HEK293 (cell line): ENCODE results near the gene HSF5.

Source experiments
- CTCF ChIA-PET: fragments of 350-600 bp; formaldehyde crosslinking; extraction: SDS; loops from one replicate; lab custom pipeline; 2021; ENCODE audit warnings: antibody characterized with exemption; lab: Yijun Ruan, JAX
- POLR2A ChIA-PET: fragments of 300-600 bp; formaldehyde crosslinking; extraction: SDS; loops from one replicate; lab custom pipeline; 2020; ENCODE audit warnings: antibody characterized with exemption, inconsistent platforms; lab: Yijun Ruan, JAX
- H3K27ac ChIP-seq: fragments of 200-500 bp; sonication (Bioruptor generic); 2 replicates; pipeline ENCODE4 v1.5.1; 2014; ENCODE audit warnings: low read depth, low read length, control low read depth, inconsistent platforms; ENCODE audit errors: extremely low read depth
- H3K36me3 ChIP-seq, 2 experiments: fragments of 200-500 bp in 1 of 2; sonication (Bioruptor generic) in 1 of 2; 1 replicate in 1 of 2; 2 replicates in 1 of 2; pipeline ENCODE4 v1.5.1; 2014 to 2017; ENCODE audit warnings: inconsistent platforms in 2 of 2, low read length in 2 of 2; ENCODE audit not compliant: control insufficient read depth in 2 of 2, insufficient read depth in 1 of 2
- H3K4me1 ChIP-seq: fragments of 200-500 bp; sonication (Bioruptor generic); 2 replicates; pipeline ENCODE4 v1.5.1; 2014; ENCODE audit warnings: mild to moderate bottlenecking, low read length, inconsistent platforms; ENCODE audit not compliant: control insufficient read depth, insufficient read depth
- H3K4me3 ChIP-seq: 2 replicates; pipeline ENCODE4 v1.5.1; 2011; ENCODE audit warnings: low read depth, mild to moderate bottlenecking, control low read depth, low read length, moderate library complexity
- H3K9me3 ChIP-seq: fragments of 200-500 bp; sonication (Bioruptor generic); 2 replicates; pipeline ENCODE4 v1.5.1; 2014; ENCODE audit warnings: low read depth, low read length, inconsistent platforms; ENCODE audit not compliant: control insufficient read depth, insufficient read depth
- GLI4 ChIP-seq: fragments of 450-650 bp; formaldehyde crosslinking; IDR thresholded peaks from 2 replicates; pipeline ENCODE4 v1.5.1; 2016; ENCODE audit warnings: missing biosample characterization, missing genetic modification characterization
- HOXA7 ChIP-seq: sonication (generic); formaldehyde crosslinking; IDR thresholded peaks from 2 replicates; pipeline ENCODE4 v1.8.1; 2022; ENCODE audit warnings: missing genetic modification reagents, borderline replicate concordance
- SP2 ChIP-seq: fragments of 450-650 bp; formaldehyde crosslinking; IDR thresholded peaks from 2 replicates; pipeline ENCODE4 v1.5.1; 2016; ENCODE audit warnings: missing biosample characterization, missing genetic modification characterization
- SP3 ChIP-seq: fragments of 450-650 bp; formaldehyde crosslinking; IDR thresholded peaks from 2 replicates; pipeline ENCODE4 v1.5.1; 2016; ENCODE audit warnings: missing biosample characterization, missing genetic modification characterization
- ZBTB17 ChIP-seq: fragments of 450-650 bp; formaldehyde crosslinking; IDR thresholded peaks from 2 replicates; pipeline ENCODE4 v1.5.1; 2016; ENCODE audit warnings: missing biosample characterization, missing genetic modification characterization
- ZBTB20 ChIP-seq: fragments of 450-650 bp; formaldehyde crosslinking; IDR thresholded peaks from 2 replicates; pipeline ENCODE4 v1.5.1; 2016; ENCODE audit warnings: missing biosample characterization, missing genetic modification characterization
- ZFP37 ChIP-seq: fragments of 450-650 bp; formaldehyde crosslinking; IDR thresholded peaks from 2 replicates; pipeline ENCODE4 v1.5.1; 2016; ENCODE audit warnings: missing biosample characterization, missing genetic modification characterization
- ZIC2 ChIP-seq: fragments of 450-650 bp; formaldehyde crosslinking; IDR thresholded peaks from 2 replicates; pipeline ENCODE4 v1.5.1; 2016; ENCODE audit warnings: missing biosample characterization, missing genetic modification characterization
- ZNF155 ChIP-seq: fragments of 450-650 bp; formaldehyde crosslinking; IDR thresholded peaks from 2 replicates; pipeline ENCODE4 v1.5.1; 2016; ENCODE audit warnings: missing biosample characterization, missing genetic modification characterization
- ZNF211 ChIP-seq: fragments of 450-650 bp; formaldehyde crosslinking; IDR thresholded peaks from 2 replicates; pipeline ENCODE4 v1.5.1; 2016; ENCODE audit warnings: low read depth, missing biosample characterization, missing genetic modification characterization
- ZNF214 ChIP-seq: fragments of 450-650 bp; formaldehyde crosslinking; IDR thresholded peaks from 2 replicates; pipeline ENCODE4 v1.5.1; 2017; ENCODE audit warnings: missing biosample characterization, mild to moderate bottlenecking, missing genetic modification characterization, borderline replicate concordance
- ZNF239 ChIP-seq: fragments of 450-650 bp; formaldehyde crosslinking; IDR thresholded peaks from 2 replicates; pipeline ENCODE4 v1.5.1; 2016; ENCODE audit warnings: missing biosample characterization, missing genetic modification characterization
- ZNF335 ChIP-seq: fragments of 450-650 bp; formaldehyde crosslinking; conservative IDR thresholded peaks from 2 replicates; pipeline ENCODE4 v1.5.1; 2016; ENCODE audit warnings: missing biosample characterization, missing genetic modification characterization
- ZNF391 ChIP-seq: fragments of 450-650 bp; formaldehyde crosslinking; IDR thresholded peaks from 2 replicates; pipeline ENCODE4 v1.5.1; 2016; ENCODE audit warnings: low read depth, missing biosample characterization, missing genetic modification characterization, borderline replicate concordance
- ZNF521 ChIP-seq: fragments of 450-650 bp; formaldehyde crosslinking; IDR thresholded peaks from 2 replicates; pipeline ENCODE4 v1.5.1; 2017; ENCODE audit warnings: missing biosample characterization, mild to moderate bottlenecking, missing genetic modification characterization
- ZNF623 ChIP-seq: fragments of 450-650 bp; formaldehyde crosslinking; IDR thresholded peaks from 2 replicates; pipeline ENCODE4 v1.5.1; 2016; ENCODE audit warnings: missing biosample characterization, missing genetic modification characterization
- ZNF654 ChIP-seq: fragments of 450-650 bp; formaldehyde crosslinking; IDR thresholded peaks from 2 replicates; pipeline ENCODE4 v1.5.1; 2016; ENCODE audit warnings: low read depth, missing biosample characterization, missing genetic modification characterization
- ZSCAN30 ChIP-seq: fragments of 450-650 bp; IDR thresholded peaks from 2 replicates; pipeline ENCODE4 v1.5.1; 2018; ENCODE audit warnings: missing biosample characterization, mild to moderate bottlenecking, missing genetic modification characterization, moderate library complexity
- TF ChIP-seq, protein P1 (sequence below): fragments of 450-650 bp; formaldehyde crosslinking; IDR thresholded peaks from 2 replicates; pipeline ENCODE4 v1.5.1; 2016; ENCODE audit warnings: missing biosample characterization, missing genetic modification characterization, borderline replicate concordance
- TF ChIP-seq, protein P2 (sequence below): fragments of 450-650 bp; formaldehyde crosslinking; IDR thresholded peaks from 2 replicates; pipeline ENCODE4 v1.5.1; 2016; ENCODE audit warnings: missing biosample characterization, missing genetic modification characterization
- TF ChIP-seq, protein P3 (sequence below): fragments of 450-650 bp; formaldehyde crosslinking; IDR thresholded peaks from 2 replicates; pipeline ENCODE4 v1.5.1; 2016; ENCODE audit warnings: missing biosample characterization, missing genetic modification characterization
- TF ChIP-seq, protein P4 (sequence below): fragments of 450-650 bp; IDR thresholded peaks from 2 replicates; pipeline ENCODE4 v1.5.1; 2018; ENCODE audit warnings: missing biosample characterization, missing genetic modification characterization
- TF ChIP-seq, protein P5 (sequence below): fragments of 450-650 bp; formaldehyde crosslinking; IDR thresholded peaks from 2 replicates; pipeline ENCODE4 v1.5.1; 2016; ENCODE audit warnings: missing biosample characterization, missing genetic modification characterization

Gene HSF5

DNA sequence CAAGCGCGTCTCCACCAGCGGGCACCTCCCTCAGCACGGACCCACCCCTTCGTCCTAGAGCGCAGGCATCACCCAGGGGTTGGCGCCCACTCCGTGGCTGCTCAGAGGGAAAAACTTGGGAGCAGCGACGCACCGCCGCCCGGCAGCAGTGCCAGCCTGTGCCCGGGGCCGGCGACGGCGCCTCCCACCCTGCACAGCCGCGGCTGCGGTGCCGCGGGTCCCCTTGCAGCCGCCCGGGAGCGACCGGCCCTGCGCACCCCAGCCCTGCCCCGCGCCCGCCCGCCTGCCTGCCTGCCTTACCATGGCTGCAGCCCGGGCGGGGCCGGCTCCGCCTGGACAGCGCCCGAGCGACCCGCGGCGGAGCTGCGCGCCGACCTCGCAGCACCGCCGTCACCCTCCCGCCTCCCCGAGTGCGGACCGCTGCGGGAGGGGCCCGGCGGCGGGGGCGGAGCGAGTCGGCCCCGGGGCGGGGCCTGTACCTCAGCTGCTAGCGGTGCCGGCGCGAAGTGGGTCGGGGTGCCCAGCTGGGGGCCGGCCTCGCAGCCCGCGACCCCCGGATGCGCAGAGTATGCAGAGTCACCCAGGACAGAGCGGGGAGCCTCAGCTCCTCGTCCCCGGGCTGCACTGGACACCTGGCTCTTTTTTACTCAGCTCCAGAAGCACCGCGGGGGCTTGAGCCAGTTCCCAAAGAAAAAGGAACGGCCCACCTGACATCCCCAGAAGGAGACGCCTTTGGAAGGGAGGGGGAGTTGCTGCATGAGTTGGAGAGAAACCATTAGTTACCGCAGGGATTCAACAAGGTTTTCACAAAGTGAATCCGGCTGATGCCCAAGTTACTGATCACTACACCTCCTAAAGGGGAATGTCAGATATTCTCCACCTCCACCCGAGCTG lies 43.7 kb upstream of the HSF5 start (continued):
- TF ChIP-seq ZSCAN30 (tag by site-specific recombination) (0 out of 2 replicates have a peak, but pooled peaks have one; percentile 44), ZNF214 (no peak), ZNF155 (no peak), ZIC2 (tag by site-specific recombination) (0 out of 2 replicates have a peak, but pooled peaks have one; percentile 15), ZBTB20 (tag by site-specific recombination) (no peak), ZBTB17 (tag by site-specific recombination) (peak; percentile 56; the same call in 1 of the 2 replicates), SP2 (tag by site-specific recombination) (peak; percentile 20; the same call in 1 of the 2 replicates), ZNF335 (peak; percentile 96), ZNF521 (no peak), ZFP37 (tag by site-specific recombination) (no peak)

DNA sequence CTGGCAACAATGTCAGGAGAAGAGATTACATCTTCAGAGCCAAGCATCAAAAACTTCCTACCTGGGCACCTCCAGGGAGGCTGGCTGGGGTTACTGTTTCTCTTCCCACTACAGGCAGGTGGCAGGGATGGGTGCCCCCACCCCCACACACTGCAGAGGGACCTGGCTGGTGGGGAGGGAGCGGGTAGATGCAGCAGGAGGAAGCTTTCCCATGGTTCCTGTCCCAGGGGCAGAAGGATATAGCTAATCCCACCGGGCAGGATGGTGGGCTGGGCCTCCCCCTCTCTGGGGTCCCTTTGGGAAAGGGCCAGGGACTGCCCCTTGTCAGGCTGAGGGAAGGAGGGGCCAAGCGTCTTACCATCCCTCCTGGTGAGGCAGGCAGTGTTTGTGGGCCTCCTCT lies 42.9 kb upstream of the HSF5 start:
- CTCF ChIA-PET, result no interaction called here
- TF ChIP-seq ZNF211 (no peak), GLI4 (no peak), HOXA7 (CRISPR knock-in tag) (no peak), ZNF239 (tag by site-specific recombination) (no peak), ZNF654 (tag by site-specific recombination) (no peak), ZNF623 (tag by site-specific recombination) (no peak), SP3 (tag by site-specific recombination) (peak; percentile 41; the same call in 1 of the 2 replicates), ZNF391 (tag by site-specific recombination) (no peak)
- TF ChIP-seq, protein P1, sequence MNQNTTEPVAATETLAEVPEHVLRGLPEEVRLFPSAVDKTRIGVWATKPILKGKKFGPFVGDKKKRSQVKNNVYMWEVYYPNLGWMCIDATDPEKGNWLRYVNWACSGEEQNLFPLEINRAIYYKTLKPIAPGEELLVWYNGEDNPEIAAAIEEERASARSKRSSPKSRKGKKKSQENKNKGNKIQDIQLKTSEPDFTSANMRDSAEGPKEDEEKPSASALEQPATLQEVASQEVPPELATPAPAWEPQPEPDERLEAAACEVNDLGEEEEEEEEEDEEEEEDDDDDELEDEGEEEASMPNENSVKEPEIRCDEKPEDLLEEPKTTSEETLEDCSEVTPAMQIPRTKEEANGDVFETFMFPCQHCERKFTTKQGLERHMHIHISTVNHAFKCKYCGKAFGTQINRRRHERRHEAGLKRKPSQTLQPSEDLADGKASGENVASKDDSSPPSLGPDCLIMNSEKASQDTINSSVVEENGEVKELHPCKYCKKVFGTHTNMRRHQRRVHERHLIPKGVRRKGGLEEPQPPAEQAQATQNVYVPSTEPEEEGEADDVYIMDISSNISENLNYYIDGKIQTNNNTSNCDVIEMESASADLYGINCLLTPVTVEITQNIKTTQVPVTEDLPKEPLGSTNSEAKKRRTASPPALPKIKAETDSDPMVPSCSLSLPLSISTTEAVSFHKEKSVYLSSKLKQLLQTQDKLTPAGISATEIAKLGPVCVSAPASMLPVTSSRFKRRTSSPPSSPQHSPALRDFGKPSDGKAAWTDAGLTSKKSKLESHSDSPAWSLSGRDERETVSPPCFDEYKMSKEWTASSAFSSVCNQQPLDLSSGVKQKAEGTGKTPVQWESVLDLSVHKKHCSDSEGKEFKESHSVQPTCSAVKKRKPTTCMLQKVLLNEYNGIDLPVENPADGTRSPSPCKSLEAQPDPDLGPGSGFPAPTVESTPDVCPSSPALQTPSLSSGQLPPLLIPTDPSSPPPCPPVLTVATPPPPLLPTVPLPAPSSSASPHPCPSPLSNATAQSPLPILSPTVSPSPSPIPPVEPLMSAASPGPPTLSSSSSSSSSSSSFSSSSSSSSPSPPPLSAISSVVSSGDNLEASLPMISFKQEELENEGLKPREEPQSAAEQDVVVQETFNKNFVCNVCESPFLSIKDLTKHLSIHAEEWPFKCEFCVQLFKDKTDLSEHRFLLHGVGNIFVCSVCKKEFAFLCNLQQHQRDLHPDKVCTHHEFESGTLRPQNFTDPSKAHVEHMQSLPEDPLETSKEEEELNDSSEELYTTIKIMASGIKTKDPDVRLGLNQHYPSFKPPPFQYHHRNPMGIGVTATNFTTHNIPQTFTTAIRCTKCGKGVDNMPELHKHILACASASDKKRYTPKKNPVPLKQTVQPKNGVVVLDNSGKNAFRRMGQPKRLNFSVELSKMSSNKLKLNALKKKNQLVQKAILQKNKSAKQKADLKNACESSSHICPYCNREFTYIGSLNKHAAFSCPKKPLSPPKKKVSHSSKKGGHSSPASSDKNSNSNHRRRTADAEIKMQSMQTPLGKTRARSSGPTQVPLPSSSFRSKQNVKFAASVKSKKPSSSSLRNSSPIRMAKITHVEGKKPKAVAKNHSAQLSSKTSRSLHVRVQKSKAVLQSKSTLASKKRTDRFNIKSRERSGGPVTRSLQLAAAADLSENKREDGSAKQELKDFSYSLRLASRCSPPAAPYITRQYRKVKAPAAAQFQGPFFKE (tag by site-specific recombination), result no peak
- TF ChIP-seq, protein P2, sequence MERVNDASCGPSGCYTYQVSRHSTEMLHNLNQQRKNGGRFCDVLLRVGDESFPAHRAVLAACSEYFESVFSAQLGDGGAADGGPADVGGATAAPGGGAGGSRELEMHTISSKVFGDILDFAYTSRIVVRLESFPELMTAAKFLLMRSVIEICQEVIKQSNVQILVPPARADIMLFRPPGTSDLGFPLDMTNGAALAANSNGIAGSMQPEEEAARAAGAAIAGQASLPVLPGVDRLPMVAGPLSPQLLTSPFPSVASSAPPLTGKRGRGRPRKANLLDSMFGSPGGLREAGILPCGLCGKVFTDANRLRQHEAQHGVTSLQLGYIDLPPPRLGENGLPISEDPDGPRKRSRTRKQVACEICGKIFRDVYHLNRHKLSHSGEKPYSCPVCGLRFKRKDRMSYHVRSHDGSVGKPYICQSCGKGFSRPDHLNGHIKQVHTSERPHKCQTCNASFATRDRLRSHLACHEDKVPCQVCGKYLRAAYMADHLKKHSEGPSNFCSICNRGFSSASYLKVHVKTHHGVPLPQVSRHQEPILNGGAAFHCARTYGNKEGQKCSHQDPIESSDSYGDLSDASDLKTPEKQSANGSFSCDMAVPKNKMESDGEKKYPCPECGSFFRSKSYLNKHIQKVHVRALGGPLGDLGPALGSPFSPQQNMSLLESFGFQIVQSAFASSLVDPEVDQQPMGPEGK, result 0 out of 2 replicates have a peak, but pooled peaks have one; percentile 18
- TF ChIP-seq, protein P3, sequence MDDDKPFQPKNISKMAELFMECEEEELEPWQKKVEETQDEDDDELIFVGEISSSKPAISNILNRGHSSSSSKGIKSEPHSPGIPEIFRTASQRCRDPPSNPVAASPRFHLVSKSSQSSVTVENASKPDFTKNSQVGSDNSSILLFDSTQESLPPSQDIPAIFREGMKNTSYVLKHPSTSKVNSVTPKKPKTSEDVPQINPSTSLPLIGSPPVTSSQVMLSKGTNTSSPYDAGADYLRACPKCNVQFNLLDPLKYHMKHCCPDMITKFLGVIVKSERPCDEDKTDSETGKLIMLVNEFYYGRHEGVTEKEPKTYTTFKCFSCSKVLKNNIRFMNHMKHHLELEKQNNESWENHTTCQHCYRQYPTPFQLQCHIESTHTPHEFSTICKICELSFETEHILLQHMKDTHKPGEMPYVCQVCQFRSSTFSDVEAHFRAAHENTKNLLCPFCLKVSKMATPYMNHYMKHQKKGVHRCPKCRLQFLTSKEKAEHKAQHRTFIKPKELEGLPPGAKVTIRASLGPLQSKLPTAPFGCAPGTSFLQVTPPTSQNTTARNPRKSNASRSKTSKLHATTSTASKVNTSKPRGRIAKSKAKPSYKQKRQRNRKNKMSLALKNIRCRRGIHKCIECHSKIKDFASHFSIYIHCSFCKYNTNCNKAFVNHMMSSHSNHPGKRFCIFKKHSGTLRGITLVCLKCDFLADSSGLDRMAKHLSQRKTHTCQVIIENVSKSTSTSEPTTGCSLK, result no peak
- TF ChIP-seq, protein P4, sequence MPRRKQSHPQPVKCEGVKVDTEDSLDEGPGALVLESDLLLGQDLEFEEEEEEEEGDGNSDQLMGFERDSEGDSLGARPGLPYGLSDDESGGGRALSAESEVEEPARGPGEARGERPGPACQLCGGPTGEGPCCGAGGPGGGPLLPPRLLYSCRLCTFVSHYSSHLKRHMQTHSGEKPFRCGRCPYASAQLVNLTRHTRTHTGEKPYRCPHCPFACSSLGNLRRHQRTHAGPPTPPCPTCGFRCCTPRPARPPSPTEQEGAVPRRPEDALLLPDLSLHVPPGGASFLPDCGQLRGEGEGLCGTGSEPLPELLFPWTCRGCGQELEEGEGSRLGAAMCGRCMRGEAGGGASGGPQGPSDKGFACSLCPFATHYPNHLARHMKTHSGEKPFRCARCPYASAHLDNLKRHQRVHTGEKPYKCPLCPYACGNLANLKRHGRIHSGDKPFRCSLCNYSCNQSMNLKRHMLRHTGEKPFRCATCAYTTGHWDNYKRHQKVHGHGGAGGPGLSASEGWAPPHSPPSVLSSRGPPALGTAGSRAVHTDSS, result no peak
- TF ChIP-seq, protein P5, sequence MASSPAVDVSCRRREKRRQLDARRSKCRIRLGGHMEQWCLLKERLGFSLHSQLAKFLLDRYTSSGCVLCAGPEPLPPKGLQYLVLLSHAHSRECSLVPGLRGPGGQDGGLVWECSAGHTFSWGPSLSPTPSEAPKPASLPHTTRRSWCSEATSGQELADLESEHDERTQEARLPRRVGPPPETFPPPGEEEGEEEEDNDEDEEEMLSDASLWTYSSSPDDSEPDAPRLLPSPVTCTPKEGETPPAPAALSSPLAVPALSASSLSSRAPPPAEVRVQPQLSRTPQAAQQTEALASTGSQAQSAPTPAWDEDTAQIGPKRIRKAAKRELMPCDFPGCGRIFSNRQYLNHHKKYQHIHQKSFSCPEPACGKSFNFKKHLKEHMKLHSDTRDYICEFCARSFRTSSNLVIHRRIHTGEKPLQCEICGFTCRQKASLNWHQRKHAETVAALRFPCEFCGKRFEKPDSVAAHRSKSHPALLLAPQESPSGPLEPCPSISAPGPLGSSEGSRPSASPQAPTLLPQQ (tag by site-specific recombination), result no peak
- no peak overlapping the region for H3K4me3 ChIP-seq
- POLR2A ChIA-PET, result interaction anchor here (1.3 kb wide), 1 partner anchor 100 kb away, joined by 6 read pairs; no protein-coding TSS in a partner anchor
- no peak overlapping the region; the same call in 1 of the 2 replicates for H3K27ac ChIP-seq
- H3K36me3 ChIP-seq, result no peaks in the 10 kb centered on the region
- H3K9me3 ChIP-seq, result no peaks in the 10 kb centered on the region
- H3K4me1 ChIP-seq, result no peaks in the 10 kb centered on the region
